SK-N-SH treated with all-trans-retinoic acid at 6 μM for 48 hours (cell line): ENCODE measurements around the gene TMEM132D.

Source experiments
- ATAC-seq: fragments of 200-7000 bp; cut with Tn5 transposase; 3 replicates; pipeline ENCODE4 v1.9.1; 2020; ENCODE audit warnings: mild to moderate bottlenecking, moderate library complexity
- BACH2 ChIP-seq: fragments of 250-450 bp; sonication (Bioruptor Pico); IDR thresholded peaks from 2 replicates; pipeline ENCODE4 v1.9.0; 2021; ENCODE audit warnings: mild to moderate bottlenecking, borderline replicate concordance
- CSDC2 ChIP-seq: fragments of 250-450 bp; sonication (Bioruptor Pico); IDR thresholded peaks from 2 replicates; pipeline ENCODE4 v1.5.0; 2020; ENCODE audit warnings: mild to moderate bottlenecking, moderate library complexity
- ISL1 ChIP-seq: fragments of 250-450 bp; sonication (Bioruptor Pico); IDR thresholded peaks from 2 replicates; pipeline ENCODE4 v2.1.2; 2022; ENCODE audit warnings: mild to moderate bottlenecking, moderate library complexity
- OSR1 ChIP-seq: fragments of 250-450 bp; sonication (Bioruptor Pico); IDR thresholded peaks from 2 replicates; pipeline ENCODE4 v1.8.0; 2022; ENCODE audit warnings: moderate library complexity, mild to moderate bottlenecking, inconsistent platforms
- RARB ChIP-seq: fragments of 250-450 bp; sonication (Bioruptor Pico); IDR thresholded peaks from 2 replicates; pipeline ENCODE4 v1.8.0; 2021; ENCODE audit warnings: mild to moderate bottlenecking, moderate library complexity
- SNAI2 ChIP-seq: fragments of 250-450 bp; sonication (Bioruptor Pico); IDR thresholded peaks from 2 replicates; pipeline ENCODE4 v1.5.0; 2020; ENCODE audit warnings: mild to moderate bottlenecking, moderate library complexity
- TCF4 ChIP-seq: fragments of 250-450 bp; sonication (Bioruptor Pico); IDR thresholded peaks from 2 replicates; pipeline ENCODE4 v1.8.0; 2021; ENCODE audit warnings: mild to moderate bottlenecking, moderate library complexity, borderline replicate concordance
- TOX ChIP-seq: fragments of 250-450 bp; sonication (Bioruptor Pico); IDR thresholded peaks from 2 replicates; pipeline ENCODE4 v1.8.0; 2021; ENCODE audit warnings: mild to moderate bottlenecking, moderate library complexity, borderline replicate concordance
- ZC3H10 ChIP-seq: fragments of 250-450 bp; sonication (Bioruptor Pico); IDR thresholded peaks from 2 replicates; pipeline ENCODE4 v1.5.1; 2021; ENCODE audit warnings: mild to moderate bottlenecking, moderate library complexity
- ZNF565 ChIP-seq: fragments of 450-650 bp; formaldehyde crosslinking; conservative IDR thresholded peaks from 2 replicates; pipeline ENCODE4 v1.5.0; 2020; ENCODE audit warnings: low read depth, mild to moderate bottlenecking, moderate library complexity
- ZNF8 ChIP-seq: fragments of 450-650 bp; formaldehyde crosslinking; IDR thresholded peaks from 2 replicates; pipeline ENCODE4 v1.5.0; 2020; ENCODE audit warnings: mild to moderate bottlenecking, moderate library complexity
- TF ChIP-seq, protein P1 (sequence below): fragments of 250-450 bp; sonication (Bioruptor Pico); IDR thresholded peaks from 2 replicates; pipeline ENCODE4 v1.5.1; 2021; ENCODE audit warnings: mild to moderate bottlenecking, moderate library complexity
- TF ChIP-seq, protein P2 (sequence below): fragments of 250-450 bp; sonication (Bioruptor Pico); IDR thresholded peaks from 2 replicates; pipeline ENCODE4 v1.8.0; 2020; ENCODE audit warnings: mild to moderate bottlenecking, moderate library complexity, borderline replicate concordance
- TF ChIP-seq, protein P3 (sequence below): fragments of 250-450 bp; sonication (Bioruptor Pico); IDR thresholded peaks from 2 replicates; pipeline ENCODE4 v1.8.0; 2021; ENCODE audit warnings: low read depth, mild to moderate bottlenecking, moderate library complexity, borderline replicate concordance
- TF ChIP-seq, protein P4 (sequence below): fragments of 250-450 bp; sonication (Bioruptor Pico); IDR thresholded peaks from 2 replicates; pipeline ENCODE4 v1.5.0; 2020; ENCODE audit warnings: mild to moderate bottlenecking, moderate library complexity

TMEM132D gene

DNA sequence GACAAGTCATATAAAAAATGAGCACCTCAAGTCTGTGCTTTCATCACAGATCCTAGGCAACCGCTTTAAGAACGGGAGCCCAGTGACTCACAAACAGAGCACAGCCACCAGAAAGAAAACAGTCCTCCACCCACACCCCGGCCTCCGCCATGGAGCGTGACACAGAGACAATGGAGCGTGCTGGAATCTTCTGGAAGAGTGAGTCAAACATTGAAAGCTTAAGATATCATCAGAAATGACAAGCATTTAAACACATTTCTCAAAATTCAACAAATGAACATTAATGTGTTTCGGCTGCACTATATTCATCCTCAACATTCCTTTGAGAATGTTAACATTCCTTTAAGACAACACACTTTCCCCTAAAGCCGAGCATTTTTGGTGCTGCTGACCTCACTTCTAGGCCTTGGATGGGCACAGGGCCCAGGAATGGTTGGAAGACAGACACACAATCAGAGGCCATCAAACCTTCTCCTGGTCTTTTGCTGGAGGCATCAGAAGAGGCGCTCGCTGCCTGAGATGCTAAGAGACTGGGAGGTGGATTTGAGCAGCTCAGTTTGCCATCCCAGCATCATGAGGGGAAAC is 23.6 kb upstream of the TMEM132D start (continued):
- TF ChIP-seq BACH2 (CRISPR knock-in tag) = no peak
- no peak for TF ChIP-seq ZNF565 (CRISPR knock-in tag)
- no peak for TF ChIP-seq ZNF8 (CRISPR knock-in tag)
- TF ChIP-seq, all 23 proteins: peak for 0

DNA sequence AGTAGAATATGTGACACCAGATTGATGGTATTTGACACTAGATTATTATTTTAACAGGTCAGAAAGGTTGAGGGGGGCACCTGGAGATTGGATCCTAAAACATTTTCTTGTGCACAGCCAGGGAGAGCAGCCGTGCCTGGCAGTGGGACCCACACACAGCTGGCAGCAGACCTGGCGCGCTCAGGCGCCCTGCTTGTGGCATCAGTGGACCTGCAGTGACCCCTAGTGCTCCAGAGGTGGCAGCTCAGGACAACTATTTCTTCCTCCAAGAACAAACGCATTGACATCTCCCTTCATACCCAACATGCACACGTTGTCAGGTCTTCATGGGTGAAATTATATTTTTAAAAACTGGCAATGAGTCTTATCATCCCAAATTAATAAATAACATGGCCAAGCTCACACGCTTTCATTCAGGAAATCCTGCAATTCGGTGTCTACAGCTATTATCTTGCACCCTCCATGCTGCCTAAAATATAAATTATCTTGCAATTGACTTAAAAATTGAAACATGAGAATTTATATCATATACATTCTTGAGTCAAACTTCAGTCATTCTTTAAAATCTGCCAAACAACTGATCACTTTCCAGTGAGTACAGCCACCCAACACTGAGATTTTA is 7.7 kb upstream of the TMEM132D start:
- ATAC-seq = no peak
- TF ChIP-seq TCF4 (CRISPR knock-in tag) (no peak), RARB (CRISPR knock-in tag) (no peak)
- TF ChIP-seq, protein P1, sequence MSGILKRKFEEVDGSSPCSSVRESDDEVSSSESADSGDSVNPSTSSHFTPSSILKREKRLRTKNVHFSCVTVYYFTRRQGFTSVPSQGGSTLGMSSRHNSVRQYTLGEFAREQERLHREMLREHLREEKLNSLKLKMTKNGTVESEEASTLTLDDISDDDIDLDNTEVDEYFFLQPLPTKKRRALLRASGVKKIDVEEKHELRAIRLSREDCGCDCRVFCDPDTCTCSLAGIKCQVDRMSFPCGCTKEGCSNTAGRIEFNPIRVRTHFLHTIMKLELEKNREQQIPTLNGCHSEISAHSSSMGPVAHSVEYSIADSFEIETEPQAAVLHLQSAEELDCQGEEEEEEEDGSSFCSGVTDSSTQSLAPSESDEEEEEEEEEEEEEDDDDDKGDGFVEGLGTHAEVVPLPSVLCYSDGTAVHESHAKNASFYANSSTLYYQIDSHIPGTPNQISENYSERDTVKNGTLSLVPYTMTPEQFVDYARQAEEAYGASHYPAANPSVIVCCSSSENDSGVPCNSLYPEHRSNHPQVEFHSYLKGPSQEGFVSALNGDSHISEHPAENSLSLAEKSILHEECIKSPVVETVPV (CRISPR knock-in tag) = no peak
- TF ChIP-seq, all 23 proteins: peak for 0

DNA sequence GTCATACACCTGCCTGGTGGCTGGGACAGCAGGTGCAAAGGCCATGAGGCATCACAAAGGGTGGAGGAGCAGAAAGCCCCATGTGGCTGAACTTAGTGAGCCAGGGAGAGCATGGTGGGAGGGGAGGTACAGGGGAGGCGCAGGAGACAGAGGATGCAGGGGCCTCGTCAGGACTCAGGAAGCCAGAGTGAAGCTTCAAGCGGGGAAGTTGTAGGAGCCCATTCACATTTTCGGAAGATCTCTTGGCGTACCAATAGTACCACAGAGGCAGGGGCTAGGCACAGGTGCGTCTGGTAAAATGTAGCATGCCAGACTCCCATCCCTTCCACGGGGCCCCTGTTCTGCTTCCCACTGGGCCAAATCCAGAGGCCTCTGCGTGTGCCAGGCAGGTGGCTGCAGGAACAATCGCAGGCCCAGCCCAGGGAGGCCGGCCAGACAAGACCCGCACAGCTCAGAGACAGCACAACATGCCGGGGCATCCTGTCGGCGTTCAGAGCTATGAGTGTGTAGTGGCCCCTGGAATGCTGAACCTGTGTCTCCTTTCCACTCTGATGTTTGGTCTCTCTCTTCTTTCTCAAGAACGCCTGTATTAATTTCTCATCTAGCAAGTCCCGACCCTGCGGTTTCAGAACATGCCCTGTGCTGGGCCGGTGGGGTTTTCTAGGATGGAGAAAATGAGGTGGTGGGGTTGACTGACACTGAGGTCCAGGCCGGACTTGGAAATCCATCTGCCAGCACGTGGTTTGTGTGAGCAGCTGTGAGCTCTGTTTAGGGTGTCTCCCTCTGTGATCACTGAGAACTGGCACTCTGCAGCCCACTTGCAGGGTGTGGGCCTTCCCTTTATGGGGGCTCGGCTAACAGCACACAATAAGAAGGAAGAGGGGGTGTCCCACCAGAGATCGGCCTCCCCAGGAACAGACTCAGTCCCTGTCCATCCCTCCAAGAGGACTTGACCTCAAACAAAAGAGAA is 5.5 kb upstream of the TMEM132D start:
- no peak for ATAC-seq
- TF ChIP-seq TCF4 (CRISPR knock-in tag) = no peak
- TF ChIP-seq CSDC2 (CRISPR knock-in tag) = no peak
- TF ChIP-seq OSR1 (CRISPR knock-in tag) = no peak
- TF ChIP-seq, protein P2, sequence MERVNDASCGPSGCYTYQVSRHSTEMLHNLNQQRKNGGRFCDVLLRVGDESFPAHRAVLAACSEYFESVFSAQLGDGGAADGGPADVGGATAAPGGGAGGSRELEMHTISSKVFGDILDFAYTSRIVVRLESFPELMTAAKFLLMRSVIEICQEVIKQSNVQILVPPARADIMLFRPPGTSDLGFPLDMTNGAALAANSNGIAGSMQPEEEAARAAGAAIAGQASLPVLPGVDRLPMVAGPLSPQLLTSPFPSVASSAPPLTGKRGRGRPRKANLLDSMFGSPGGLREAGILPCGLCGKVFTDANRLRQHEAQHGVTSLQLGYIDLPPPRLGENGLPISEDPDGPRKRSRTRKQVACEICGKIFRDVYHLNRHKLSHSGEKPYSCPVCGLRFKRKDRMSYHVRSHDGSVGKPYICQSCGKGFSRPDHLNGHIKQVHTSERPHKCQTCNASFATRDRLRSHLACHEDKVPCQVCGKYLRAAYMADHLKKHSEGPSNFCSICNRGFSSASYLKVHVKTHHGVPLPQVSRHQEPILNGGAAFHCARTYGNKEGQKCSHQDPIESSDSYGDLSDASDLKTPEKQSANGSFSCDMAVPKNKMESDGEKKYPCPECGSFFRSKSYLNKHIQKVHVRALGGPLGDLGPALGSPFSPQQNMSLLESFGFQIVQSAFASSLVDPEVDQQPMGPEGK (CRISPR knock-in tag) = no peak

DNA sequence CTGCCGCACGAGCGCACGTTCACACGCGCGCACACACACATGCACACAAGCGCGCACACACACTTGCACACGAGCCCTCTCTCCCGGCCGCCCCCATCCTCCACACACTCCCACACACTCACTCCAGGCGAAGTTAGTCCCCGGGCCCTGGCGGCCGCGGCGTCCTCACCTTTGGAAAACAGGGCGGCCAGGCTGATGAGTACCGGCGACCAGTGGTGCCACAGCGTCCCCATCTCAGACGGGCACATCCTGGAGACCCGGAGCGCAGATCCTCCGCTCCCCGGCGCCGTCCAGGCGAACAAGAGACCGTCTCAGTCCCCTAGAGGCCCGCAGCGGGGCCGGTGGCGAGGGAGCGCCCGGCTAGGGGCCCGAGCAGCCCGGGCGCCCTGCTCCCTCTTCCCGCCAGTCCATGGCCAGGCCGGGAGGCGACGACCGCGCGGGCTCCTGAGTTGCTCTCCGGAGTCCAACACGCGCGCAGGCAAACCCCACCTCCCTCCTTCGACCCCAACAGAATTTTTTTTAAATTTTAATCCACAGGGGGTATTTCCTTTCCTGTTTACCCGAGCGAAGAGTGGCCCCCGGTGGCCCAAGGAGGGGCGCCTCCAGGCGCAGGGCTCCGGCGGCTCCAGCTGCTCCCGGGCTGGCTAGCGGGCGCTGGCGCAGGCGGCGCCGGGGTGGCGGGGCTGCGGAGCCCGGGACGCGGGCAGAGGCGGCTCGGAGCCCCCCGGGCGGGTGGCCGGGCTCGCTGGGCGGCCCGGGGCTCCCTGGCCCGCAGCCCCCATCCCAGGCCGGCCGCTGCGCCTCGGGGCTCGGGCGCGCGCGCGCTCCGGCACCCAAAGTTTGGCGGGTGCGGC is 506 bp downstream of the TMEM132D start:
- ATAC-seq = no peak
- TF ChIP-seq, protein P1 (CRISPR knock-in tag) = no peak
- no peak for TF ChIP-seq ISL1 (CRISPR knock-in tag)
- no peak for TF ChIP-seq SNAI2 (CRISPR knock-in tag)
- TF ChIP-seq, protein P2 (CRISPR knock-in tag) = no peak

DNA sequence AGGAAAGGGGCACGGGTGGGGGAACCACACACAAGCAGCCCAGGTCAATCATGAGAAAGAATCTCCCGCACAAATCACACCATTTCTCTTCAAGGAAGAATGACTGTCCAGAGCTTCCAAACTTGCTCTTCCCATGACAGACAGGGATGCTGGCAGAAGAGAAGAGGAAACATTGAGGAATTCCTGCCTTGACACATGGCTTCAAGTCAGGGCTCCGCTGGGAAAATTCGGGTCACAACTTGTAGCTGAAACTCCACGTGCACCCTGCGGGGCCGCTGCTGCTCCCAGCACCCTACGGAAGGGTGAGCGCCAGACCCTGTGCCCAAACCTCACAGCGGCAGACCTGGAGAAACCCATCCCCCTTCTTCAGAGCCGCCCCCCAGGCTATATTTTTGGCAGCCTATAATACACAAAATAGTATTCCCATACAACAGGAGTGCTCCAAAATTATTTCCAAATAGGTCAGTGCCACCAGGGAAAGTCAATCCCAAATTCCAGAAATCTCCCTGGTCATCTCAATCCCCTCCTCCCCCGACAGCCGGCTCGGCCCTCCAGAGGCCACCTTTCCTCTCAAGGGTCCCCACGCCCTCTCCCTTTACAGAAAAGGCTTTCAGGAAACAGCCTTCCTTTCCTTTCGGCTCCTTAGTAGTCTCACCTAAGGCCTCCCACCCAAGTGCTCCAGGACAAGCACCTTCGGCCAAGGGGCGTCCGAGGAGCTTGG is 1.3 kb downstream of the TMEM132D start:
- no peak for ATAC-seq
- TF ChIP-seq ZNF8 (CRISPR knock-in tag) (no peak), ISL1 (CRISPR knock-in tag) (no peak), ZNF565 (CRISPR knock-in tag) (no peak), TOX (CRISPR knock-in tag) (no peak), CSDC2 (CRISPR knock-in tag) (no peak), ZC3H10 (no peak)
- TF ChIP-seq, protein P3, sequence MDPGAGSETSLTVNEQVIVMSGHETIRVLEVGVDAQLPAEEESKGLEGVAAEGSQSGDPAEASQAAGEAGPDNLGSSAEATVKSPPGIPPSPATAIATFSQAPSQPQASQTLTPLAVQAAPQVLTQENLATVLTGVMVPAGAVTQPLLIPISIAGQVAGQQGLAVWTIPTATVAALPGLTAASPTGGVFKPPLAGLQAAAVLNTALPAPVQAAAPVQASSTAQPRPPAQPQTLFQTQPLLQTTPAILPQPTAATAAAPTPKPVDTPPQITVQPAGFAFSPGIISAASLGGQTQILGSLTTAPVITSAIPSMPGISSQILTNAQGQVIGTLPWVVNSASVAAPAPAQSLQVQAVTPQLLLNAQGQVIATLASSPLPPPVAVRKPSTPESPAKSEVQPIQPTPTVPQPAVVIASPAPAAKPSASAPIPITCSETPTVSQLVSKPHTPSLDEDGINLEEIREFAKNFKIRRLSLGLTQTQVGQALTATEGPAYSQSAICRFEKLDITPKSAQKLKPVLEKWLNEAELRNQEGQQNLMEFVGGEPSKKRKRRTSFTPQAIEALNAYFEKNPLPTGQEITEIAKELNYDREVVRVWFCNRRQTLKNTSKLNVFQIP (CRISPR knock-in tag) = no peak
- TF ChIP-seq, protein P4, sequence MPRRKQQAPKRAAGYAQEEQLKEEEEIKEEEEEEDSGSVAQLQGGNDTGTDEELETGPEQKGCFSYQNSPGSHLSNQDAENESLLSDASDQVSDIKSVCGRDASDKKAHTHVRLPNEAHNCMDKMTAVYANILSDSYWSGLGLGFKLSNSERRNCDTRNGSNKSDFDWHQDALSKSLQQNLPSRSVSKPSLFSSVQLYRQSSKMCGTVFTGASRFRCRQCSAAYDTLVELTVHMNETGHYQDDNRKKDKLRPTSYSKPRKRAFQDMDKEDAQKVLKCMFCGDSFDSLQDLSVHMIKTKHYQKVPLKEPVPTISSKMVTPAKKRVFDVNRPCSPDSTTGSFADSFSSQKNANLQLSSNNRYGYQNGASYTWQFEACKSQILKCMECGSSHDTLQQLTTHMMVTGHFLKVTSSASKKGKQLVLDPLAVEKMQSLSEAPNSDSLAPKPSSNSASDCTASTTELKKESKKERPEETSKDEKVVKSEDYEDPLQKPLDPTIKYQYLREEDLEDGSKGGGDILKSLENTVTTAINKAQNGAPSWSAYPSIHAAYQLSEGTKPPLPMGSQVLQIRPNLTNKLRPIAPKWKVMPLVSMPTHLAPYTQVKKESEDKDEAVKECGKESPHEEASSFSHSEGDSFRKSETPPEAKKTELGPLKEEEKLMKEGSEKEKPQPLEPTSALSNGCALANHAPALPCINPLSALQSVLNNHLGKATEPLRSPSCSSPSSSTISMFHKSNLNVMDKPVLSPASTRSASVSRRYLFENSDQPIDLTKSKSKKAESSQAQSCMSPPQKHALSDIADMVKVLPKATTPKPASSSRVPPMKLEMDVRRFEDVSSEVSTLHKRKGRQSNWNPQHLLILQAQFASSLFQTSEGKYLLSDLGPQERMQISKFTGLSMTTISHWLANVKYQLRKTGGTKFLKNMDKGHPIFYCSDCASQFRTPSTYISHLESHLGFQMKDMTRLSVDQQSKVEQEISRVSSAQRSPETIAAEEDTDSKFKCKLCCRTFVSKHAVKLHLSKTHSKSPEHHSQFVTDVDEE (CRISPR knock-in tag) = no peak
